C1 segment of cervical spinal cord (tissue), 14 donors: ENCODE results near the gene PACS2.
A peak's percentile ranks its signal among the peaks of the same experiment; 100 is the strongest.
"Not testable (repeated sequence)": the region's sequence is repeated elsewhere in the genome, so short reads cannot be mapped to it uniquely, and the experiment has no call there.

ENCODE experiments used
- DNase-seq, 14 donors: peaks; one replicate each; lab custom pipeline; 2025; lab: John Stamatoyannopoulos, UW

PACS2 gene

GRCh38 chr14:105330491-105330895 is 15.9 kb downstream of the PACS2 start:
- DNase-seq = no peak

- no peak for DNase-seq
These were observed 17.2 kb downstream of the PACS2 start for GRCh38 chr14:105331575-105332349.

- DNase-seq = no peak
These were observed 17.9 kb downstream of the PACS2 start for GRCh38 chr14:105332350-105332874.

- DNase-seq = no peak
These were observed 18.5 kb downstream of the PACS2 start for GRCh38 chr14:105333020-105333490.

GRCh38 chr14:105333613-105334364 is 19.2 kb downstream of the PACS2 start:
- no peak for DNase-seq

GRCh38 chr14:105334383-105335230 is 20.1 kb downstream of the PACS2 start:
- no peak for DNase-seq

- DNase-seq = not testable (repeated sequence)
These were observed 20.6 kb downstream of the PACS2 start for GRCh38 chr14:105335231-105335542.

- DNase-seq = peak in 7 of 14 donors; percentile 50 to 82 (median 73)
These were observed 21.4 kb downstream of the PACS2 start for GRCh38 chr14:105335735-105336476.

- no peak for DNase-seq
These were observed 22.1 kb downstream of the PACS2 start for GRCh38 chr14:105336477-105337287.

GRCh38 chr14:105337433-105337832 is 22.9 kb downstream of the PACS2 start:
- no peak for DNase-seq

- peak in 7 of 14 donors; percentile 23 to 69 (median 49) for DNase-seq
These were observed 23.6 kb downstream of the PACS2 start for GRCh38 chr14:105337966-105338741.

GRCh38 chr14:105340821-105341733 is 26.5 kb downstream of the PACS2 start:
- peak in 6 of 14 donors; percentile 26 to 55 (median 43) for DNase-seq

- DNase-seq = no peak
These were observed 28.6 kb downstream of the PACS2 start for GRCh38 chr14:105343194-105343593.

- DNase-seq = no peak
These were observed 31.6 kb downstream of the PACS2 start for GRCh38 chr14:105346200-105346533.

GRCh38 chr14:105346876-105347586 is 32.5 kb downstream of the PACS2 start:
- no peak for DNase-seq

GRCh38 chr14:105347587-105347968 is 33.0 kb downstream of the PACS2 start:
- no peak for DNase-seq

- no peak for DNase-seq
These were observed 33.8 kb downstream of the PACS2 start for GRCh38 chr14:105348169-105348944.
